ENCODE measurements around the gene COIL. TPM values are rescaled to one million over a fixed set of nuclear protein-coding genes. Genes with fewer than 3 reads are reported as not detected.
A peak's percentile ranks its signal among the peaks of the same experiment; 100 is the strongest.

The COIL gene, protein sequence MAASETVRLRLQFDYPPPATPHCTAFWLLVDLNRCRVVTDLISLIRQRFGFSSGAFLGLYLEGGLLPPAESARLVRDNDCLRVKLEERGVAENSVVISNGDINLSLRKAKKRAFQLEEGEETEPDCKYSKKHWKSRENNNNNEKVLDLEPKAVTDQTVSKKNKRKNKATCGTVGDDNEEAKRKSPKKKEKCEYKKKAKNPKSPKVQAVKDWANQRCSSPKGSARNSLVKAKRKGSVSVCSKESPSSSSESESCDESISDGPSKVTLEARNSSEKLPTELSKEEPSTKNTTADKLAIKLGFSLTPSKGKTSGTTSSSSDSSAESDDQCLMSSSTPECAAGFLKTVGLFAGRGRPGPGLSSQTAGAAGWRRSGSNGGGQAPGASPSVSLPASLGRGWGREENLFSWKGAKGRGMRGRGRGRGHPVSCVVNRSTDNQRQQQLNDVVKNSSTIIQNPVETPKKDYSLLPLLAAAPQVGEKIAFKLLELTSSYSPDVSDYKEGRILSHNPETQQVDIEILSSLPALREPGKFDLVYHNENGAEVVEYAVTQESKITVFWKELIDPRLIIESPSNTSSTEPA
- total RNA-seq, result 8.2 TPM
- long read RNA-seq, transcript COIL-201 (7 exons, 2,650 nt), result major isoform, 30 of 35 reads
- long read RNA-seq, partial matches to known transcripts, result 3 of 35 reads
- long read RNA-seq, other reads (novel, unspliced or antisense), result 2 of 35 reads

DNA sequence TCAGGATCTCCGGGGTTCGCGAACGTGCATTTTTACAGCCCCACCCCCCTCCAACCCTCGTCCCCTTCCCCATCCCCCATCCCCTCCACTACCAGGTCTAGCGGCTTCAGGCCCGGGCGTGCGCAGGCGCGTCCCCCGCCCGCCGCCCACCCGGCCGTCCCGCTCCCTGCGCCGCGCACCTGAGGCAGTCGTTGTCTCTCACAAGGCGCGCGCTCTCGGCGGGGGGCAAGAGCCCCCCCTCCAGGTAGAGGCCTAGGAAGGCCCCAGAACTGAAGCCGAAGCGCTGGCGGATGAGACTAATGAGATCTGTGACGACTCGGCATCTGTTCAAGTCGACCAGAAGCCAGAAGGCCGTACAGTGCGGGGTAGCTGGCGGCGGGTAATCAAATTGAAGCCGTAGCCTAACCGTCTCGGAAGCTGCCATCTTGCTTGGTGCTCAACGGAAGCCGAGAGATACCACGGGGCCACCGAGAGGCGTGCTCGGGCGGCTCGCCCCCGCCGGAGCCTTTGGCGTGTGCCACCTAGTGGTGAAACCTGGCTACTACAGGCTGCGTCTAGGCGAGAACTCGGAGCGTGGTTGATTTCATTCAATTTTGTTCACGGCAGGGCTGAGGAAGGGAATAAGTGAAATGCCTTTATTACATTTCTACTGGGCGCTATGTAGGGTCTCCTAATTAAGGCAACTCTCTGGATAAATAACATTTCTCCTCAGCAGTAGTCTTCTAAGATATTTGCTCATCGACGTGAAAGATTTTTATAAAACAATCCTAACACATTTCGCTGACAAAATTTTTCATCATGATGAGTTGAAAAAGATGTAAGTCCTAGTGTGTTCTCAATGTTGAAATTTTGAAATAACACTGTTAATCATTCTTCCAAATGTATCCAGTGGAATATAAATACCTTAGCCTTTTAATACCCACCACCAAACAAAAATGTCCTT is at the start of gene COIL:
Gene COIL, minus strand, starts transcription at position 455 of the 943 bp plus-strand sequence. Its CDS starts 31 bp downstream, at position 424.
- peak; percentile 91 for DNase-seq
- Histone ChIP-seq H3K4me3 (peak within 1 kb of the TSS; percentile 90), H3K27me3 (ENCODE audit: low read depth) (no peaks in the 10 kb centered on the region), H3K36me3 (no peaks in the 10 kb centered on the region), H3K9me3 (replicated peaks) (no peaks in the 10 kb centered on the region), H3K4me1 (peaks cover 25% of the 10 kb centered on the region), H3K27ac (replicated peaks) (peak within 1 kb of the TSS; percentile 90)
- intact Hi-C loops (cut with micrococcal nuclease), result no loop called here
- TF ChIP-seq CTCF (IDR thresholded peaks at IDR 0.05; ENCODE audit: borderline replicate concordance), result peak; percentile 100

DNA sequence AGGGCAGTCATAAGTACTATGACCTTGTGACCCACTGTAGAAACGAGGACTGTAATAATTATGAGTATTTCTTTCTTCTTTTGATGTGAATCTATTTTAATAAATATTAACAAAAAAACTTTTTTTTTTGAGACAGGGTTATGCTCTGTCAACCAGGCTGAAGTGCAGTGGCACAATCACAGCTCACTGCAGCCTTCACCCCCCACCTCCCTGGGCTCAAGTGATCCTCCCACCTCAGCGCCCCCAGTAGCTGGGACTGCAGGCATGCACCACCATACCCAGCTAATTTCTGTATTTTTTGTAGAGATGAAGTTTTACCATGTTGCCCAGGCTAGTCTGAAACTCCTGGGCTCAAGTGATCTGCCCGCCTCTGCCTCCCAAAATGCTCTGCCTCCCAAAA is 49.6 kb upstream of the COIL start:
- TF ChIP-seq CTCF (IDR thresholded peaks at IDR 0.05; ENCODE audit: borderline replicate concordance), result no peak
- intact Hi-C loops (cut with micrococcal nuclease), result loop anchor here (5.0 kb wide), 1 partner anchor 112 kb away; no protein-coding TSS in a partner anchor
- Histone ChIP-seq H3K27me3 (ENCODE audit: low read depth) (no peaks in the 10 kb centered on the region), H3K27ac (replicated peaks) (no peak overlapping the region), H3K36me3 (peaks cover 17% of the 10 kb centered on the region), H3K4me1 (peaks cover 8% of the 10 kb centered on the region), H3K4me3 (no peak overlapping the region), H3K9me3 (replicated peaks) (no peaks in the 10 kb centered on the region)
- DNase-seq, result no peak

DNA sequence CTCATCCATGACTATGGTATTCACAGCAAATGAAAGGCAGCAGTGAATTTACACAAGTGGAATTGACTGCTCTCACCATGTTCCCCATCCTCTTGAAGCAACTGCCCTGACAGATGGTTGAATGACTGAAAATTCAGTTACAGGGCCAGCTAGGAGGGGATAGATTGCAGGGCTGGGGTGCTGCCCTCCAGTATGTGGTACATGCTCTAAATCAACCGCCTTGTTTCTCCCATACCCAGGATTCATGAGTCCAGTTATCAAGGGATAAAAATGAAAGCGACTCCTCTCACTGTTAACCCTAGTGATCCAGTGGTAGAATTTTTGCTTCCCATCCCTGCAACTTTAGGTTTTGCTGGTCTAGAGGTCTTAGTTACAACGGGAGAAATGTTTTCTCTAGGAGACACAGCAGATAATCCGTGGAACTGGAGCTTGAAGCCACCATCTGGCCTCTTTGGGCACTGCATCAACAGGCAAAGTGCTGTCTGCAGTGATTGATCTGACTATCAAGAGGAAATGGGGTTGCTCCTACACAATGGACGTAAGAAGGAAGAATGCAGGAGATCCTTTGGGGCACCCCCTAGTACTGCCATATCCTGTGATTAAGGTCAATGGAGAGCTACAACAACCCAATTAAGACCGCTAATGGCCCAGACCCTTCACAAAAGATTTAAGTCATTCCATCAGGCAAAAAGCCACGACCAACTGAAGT is 49.0 kb upstream of the COIL start:
- peaks cover 8% of the 10 kb centered on the region for H3K4me1 ChIP-seq
- no peaks in the 10 kb centered on the region for H3K9me3 ChIP-seq (replicated peaks)
- H3K36me3 ChIP-seq, result peaks cover 17% of the 10 kb centered on the region
- H3K4me3 ChIP-seq, result no peak overlapping the region
- no peak overlapping the region for H3K27ac ChIP-seq (replicated peaks)
- peak; percentile 72 for TF ChIP-seq CTCF (IDR thresholded peaks at IDR 0.05; ENCODE audit: borderline replicate concordance)
- no peaks in the 10 kb centered on the region for H3K27me3 ChIP-seq (ENCODE audit: low read depth)
- DNase-seq, result peak; percentile 25
- intact Hi-C loops (cut with micrococcal nuclease), result loop anchor here (5.0 kb wide), 1 partner anchor 112 kb away; no protein-coding TSS in a partner anchor

GRCh38 chr17:57008958-57009357 is 48.1 kb upstream of the COIL start:
- DNase-seq, result no peak

More at GRCh38 chr17:57008958-57009357, 48.1 kb upstream of the COIL start:
- H3K27me3 ChIP-seq (ENCODE audit: low read depth), result no peaks in the 10 kb centered on the region
- TF ChIP-seq CTCF (IDR thresholded peaks at IDR 0.05; ENCODE audit: borderline replicate concordance), result no peak
- H3K9me3 ChIP-seq (replicated peaks), result no peaks in the 10 kb centered on the region
- H3K4me1 ChIP-seq, result peaks cover 8% of the 10 kb centered on the region
- intact Hi-C loops (cut with micrococcal nuclease), result no loop called here
- peaks cover 19% of the 10 kb centered on the region for H3K36me3 ChIP-seq
- no peak overlapping the region for H3K27ac ChIP-seq (replicated peaks)
- H3K4me3 ChIP-seq, result no peak overlapping the region
